Measurements from ENCODE around the gene MICA.

- no peak for TF ChIP-seq TAF1 (conservative IDR thresholded peaks at IDR 0.05)
- no peak for TF ChIP-seq CTCF (IDR thresholded peaks at IDR 0.05; ENCODE audit: low read depth, low read length, missing input control)
- TF ChIP-seq FOXA2 (IDR thresholded peaks at IDR 0.05) = no peak
- no peak for TF ChIP-seq ZBTB33 (IDR thresholded peaks at IDR 0.05)
- peak; percentile 93 for TF ChIP-seq YY1 (IDR thresholded peaks at IDR 0.05)
These were observed at the start of gene MICA for GRCh38 chr6:31403283-31404060.

Data from liver (tissue), 3 donors.